GM18505 (cell line): ENCODE results near the gene MIS18A.

Source experiments
- ATAC-seq: cut with Tn5 transposase; IDR thresholded peaks from one replicate; pipeline ENCODE4 v1.9.1; 2021; ENCODE audit not compliant: unreplicated experiment
- POLR2A ChIP-seq: IDR thresholded peaks from 4 replicates; pipeline ENCODE4 v1.6.1; 2011; ENCODE audit warnings: borderline replicate concordance; ENCODE audit not compliant: insufficient read depth, insufficient read length; ENCODE audit errors: extremely low read depth

Gene MIS18A, protein sequence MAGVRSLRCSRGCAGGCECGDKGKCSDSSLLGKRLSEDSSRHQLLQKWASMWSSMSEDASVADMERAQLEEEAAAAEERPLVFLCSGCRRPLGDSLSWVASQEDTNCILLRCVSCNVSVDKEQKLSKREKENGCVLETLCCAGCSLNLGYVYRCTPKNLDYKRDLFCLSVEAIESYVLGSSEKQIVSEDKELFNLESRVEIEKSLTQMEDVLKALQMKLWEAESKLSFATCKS

DNA sequence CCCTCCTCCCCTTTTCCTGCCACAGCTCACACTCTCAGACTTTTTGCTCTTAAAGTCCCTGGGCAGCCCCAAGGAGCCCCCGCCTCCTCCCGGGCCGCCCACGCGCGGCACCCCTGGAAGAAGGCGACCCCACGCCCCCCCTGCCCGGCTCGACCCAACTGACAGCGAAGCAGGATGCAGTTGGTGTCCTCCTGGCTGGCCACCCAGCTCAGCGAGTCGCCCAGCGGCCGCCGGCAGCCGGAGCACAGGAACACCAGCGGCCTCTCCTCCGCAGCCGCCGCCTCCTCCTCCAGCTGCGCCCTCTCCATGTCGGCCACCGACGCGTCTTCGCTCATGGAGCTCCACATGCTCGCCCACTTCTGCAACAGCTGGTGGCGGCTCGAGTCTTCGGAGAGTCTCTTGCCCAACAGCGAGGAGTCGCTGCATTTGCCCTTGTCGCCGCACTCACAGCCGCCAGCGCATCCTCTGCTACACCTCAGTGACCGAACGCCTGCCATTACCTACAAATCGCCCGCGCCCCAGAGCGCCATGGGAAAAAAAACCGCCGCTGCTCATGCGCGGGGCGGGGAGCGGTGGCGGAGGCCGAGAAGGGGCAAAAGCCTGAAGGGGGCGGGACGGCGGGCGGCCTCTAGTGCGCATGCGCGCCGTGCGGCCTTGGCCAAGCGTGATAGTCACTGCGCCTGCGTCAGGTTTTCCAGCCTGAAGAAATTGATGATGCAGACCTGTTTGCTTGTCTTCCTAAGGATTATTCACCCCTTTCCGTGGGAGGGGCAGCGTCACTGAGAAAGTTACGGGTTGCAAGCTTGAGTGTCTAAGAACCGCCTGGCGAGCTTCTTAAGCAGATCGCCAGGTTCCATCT, at the start of gene MIS18A:
TSS of gene MIS18A (minus strand) at position 532 of the 859 bp plus-strand sequence. CDS start at position 497, 35 bp downstream.
- TF ChIP-seq POLR2A = peak; percentile 76
- peak; percentile 96 for ATAC-seq

DNA sequence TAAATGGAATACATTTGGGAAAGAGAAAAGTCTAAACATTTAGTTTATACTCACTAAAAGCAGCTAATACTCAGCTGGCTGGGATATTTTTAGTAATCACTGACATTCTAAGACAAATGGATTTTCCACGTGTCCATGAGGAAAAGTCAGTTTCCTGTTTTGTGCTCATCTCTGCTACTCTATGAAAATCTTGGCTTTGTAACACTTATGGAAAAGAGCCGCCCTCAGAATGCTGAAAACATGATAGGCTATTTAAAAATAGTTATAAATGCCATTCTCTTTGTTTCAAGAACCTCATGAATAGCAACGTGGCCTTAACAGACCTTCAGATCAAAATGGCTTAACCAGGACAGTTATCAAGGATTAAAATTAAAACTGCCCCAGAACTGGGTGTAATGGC, 49.7 kb upstream of the MIS18A start:
- no peak for ATAC-seq
- no peak for TF ChIP-seq POLR2A

DNA sequence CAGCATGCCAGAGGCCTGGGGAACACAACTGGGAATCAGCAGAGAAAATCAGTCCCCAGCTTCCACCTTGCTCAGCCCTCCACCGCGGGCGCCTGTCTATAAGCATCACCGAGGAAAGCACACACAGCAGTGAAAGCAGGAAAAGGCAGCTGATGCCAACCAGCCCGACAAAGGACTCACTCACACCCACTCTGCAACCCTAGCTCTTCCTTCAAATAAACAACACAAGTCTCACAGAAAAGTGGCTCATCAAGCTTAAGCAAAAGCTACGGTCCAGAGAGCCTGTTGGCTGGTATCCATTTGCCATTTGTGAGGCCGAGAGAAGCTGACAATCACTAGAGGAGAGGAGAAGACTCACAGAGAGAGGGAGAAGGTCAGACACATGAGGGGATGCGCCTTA, 46.9 kb upstream of the MIS18A start:
- no peak for TF ChIP-seq POLR2A
- ATAC-seq = no peak

DNA sequence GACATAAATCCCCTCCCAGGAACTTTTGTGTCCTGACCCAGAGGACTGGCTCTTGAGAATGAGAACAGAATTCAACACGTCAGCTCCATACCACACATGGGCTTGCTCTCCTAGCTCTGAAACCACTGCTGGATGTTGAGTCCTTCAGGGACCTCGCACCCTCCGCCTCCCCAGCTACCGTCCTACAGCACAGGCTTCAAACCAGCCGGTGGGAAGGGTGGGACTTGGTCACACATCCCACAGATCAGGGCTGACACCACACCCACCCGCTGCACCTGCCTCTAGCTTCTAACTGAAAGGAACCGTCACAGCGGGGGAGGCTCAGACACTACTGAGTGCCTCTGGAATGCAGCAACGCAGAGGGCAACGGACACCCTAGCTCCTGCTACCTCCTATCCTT, 43.8 kb upstream of the MIS18A start:
- no peak for TF ChIP-seq POLR2A
- ATAC-seq = no peak

DNA sequence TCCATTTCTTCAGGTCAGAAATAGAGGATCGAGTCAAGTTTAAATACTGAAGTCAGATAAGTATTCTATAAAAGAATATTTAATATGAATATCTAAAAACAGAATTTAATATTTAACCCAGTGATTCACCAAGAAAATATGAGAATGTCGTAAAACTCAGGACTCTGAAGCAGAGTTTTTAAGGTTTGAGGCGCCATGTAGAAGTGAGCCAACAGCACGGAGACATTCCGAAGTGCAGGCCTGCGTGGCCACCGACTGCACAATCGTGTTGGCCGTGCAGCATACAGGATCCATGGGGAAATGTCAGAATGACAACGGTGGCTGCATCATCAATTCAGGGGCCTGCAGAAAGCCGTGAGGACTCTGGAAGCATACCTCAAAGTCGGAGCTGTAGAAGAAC, 43.3 kb upstream of the MIS18A start:
- TF ChIP-seq POLR2A = no peak
- no peak for ATAC-seq

DNA sequence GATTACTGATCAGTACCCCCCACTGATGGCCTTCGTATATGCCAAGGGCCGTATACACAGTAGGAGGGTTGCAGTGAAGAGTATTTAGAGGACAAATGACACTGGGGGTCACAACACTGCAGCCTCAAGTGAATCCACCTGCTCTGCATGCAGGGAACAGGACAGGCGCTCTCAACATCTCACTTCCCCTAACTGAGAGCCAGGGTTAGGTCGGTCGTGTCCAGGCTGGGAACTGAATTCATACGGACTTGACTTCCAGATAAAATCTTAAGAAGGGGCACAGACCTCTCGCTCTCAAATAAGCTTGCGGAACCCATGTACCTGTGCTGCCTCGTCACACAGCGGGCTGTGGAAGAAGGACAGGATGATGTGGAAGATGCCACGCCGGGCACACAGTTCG, 42.6 kb upstream of the MIS18A start:
- TF ChIP-seq POLR2A = no peak
- ATAC-seq = no peak

DNA sequence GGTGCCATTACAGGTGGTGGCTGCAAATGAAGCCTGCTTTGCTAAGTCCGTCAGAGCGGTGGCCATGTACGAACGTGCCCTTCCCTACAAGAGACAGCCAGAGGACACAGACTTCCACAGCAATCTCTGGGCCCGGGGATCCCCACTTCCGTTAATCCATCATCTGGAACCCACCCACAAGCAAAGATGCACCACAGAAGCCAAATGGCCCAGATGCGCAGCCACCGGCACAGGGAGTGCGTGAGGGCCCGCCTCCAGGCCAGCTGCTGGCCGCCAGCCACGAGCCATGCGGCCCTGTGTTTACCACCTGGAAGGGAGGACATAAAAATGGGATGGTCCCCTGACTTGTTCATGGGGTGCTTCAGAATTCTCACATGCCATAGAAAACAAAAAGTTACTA, 41.9 kb upstream of the MIS18A start:
- no peak for ATAC-seq
- no peak for TF ChIP-seq POLR2A

DNA sequence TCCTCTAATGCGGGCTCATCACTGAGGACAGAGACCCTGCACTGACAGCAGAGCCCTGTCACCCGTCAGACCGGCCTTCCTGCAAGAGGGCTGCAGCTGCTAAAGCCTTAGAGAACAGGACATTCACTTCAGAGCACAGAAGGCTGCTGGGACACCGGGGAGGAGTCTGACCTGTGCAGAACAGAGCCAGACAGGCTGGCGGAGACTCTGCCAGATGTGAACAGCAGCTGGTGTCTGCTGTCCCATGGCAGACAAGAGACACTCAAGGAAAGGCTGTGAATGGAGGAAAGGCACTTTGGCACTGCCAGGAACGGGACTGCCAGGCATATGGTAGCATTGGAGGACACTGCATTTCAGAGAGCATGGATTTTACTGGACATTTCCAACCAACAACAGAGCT, 41.2 kb upstream of the MIS18A start:
- ATAC-seq = no peak
- no peak for TF ChIP-seq POLR2A

DNA sequence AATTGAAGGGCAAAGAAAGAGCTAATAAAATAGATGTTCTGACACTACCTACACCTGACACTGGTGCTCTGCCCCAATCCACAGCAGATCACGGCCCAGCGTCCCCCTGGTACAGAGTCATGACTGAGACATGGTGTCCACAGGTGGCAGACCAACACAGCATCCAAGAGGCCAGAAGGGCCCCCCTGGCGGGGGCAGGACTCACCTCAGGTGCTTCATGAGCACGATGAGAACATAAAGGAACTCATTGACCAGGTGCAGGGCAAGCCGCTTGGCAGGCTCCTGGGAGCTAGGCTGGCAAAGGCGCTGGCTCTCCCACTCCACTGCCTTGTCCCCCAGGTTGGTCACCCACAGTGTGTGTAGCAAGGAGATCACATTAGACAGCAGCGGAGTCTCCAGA, 40.2 kb upstream of the MIS18A start:
- no peak for ATAC-seq
- no peak for TF ChIP-seq POLR2A

DNA sequence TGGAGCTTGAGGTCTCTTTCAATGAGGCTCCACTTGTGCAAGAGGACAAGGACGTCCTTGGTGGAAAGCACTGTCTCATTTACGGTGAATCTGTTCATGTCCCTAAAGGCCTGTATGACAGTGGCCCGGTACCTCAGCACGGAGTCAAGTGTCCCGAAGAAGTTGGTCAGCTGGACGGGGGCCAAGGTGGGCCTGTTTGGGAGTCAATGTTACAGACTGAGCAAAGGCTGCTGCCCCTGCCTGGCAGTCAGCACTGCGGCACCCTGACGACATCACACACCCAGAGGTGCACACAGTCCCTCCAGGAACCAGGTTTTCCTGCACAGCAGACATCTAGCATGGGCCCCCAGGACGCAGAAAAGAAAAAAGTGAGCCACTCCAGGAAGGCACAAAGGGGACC, 38.9 kb upstream of the MIS18A start:
- ATAC-seq = no peak
- no peak for TF ChIP-seq POLR2A

DNA sequence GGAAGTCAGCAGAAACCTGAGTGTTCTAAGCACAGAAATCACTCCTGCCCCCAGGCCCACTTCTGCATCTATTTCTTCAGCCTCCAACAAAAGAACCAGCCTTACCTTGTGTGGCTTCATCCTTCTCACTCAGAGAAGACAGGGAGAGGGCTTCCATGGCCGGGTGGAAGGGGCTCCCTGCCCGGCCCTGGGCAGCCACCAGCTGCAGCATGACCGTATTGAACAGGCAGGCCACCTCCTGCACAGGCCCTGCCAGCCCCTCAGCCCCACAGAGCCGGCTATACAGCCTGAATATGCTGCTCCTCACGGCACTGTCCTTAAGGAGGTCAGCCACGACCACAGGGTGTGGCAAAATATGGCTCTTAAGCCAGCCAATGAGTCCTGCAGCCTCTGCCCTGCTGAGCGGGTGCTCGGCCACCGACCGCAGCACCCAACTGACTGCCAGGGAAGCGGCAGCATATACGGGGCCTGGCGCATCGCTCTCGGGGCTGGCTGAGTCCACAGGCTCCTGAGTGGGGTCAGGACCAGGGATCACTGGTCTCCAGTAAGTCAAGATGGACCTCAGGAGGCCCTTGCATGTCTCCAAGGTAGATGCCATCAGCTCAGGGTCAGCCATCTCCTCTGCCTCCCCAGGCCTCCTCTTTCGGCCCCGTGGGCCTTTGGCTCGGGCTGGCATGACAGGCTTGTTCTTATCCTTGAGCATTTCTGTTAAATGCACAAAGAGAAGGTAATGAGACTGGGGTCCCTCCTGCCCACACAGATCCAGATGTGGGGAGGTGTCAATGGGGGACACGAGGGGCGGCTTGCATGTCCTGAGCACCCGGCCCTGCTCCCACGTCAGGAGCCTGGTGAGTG, 37.7 kb upstream of the MIS18A start:
- no peak for TF ChIP-seq POLR2A
- ATAC-seq = no peak

DNA sequence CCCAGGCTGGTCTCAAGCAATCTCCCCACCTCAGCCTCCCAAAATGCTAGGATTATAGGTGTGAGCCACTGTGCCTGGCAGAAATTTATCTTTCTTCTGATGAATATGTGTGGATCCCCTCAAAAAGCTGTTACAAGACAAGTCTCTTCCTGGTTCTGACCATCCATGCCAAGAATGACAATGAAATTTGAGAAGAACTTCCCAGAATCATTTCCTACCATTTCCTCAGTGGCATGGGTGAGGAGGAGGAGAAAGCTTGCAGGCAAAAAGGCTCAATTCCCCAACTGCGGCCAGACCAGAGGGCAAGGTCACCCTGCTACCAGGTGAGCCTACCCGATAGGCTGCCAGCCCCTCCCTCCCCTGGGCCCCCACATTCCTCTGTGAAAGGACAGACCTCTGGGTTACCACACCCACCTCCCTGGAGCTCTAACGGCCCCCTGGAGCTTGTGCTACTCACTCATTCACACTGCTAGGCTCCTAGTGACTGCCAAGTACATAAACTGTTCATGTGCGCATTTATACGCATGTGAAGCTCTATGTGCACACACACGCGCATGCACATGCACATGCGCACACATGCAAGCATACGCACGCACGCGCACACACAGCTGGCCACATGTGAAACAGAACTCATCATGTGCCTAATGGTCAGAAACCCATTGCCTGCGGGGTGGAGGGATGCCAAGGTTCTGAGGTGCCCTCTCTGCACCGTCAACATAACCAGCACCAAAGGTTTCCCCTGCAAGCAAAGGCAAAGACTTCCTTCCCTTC, 36.8 kb upstream of the MIS18A start:
- ATAC-seq = no peak
- no peak for TF ChIP-seq POLR2A

DNA sequence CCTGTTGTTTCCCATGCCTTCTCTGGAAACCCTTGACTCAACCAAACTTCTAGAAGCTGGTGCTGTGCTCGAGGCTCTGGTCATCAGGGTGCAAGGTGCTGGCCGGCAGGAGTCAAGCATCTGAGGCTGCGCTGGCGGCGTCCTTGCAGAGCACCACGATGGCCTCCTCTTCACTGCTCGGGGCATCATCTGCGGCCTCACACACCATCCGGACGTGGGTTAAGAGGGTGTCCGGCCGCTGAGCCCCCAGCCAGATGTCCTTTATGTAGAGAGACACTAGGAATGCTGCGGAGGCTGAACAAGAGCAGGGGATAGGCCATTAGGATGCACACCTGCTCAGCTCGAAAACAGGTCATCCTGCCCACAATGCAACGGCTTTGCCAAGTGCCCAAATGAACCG, 36.0 kb upstream of the MIS18A start:
- no peak for ATAC-seq

More for the DNA sequence above, 36.0 kb upstream of the MIS18A start:
- TF ChIP-seq POLR2A = no peak
